Measurements from ENCODE around the gene ZNF512B.
"Not testable (repeated sequence)": the region's sequence is repeated elsewhere in the genome, so short reads cannot be mapped to it uniquely, and the experiment has no call there.

ZNF512B gene

GRCh38 chr20:63969838-63970713 lies at the start of gene ZNF512B:
ZNF512B (minus strand) TSS chr20:63969930; CDS start chr20:63967950, 1,980 bp downstream.
- DNase-seq: peak; percentile 28 to 60

- peak in 1 of 2 experiments; percentile 20 for DNase-seq
These were observed 45.9 kb upstream of the ZNF512B start for GRCh38 chr20:64015635-64016034.

- DNase-seq: not testable (repeated sequence)
These were observed 42.8 kb upstream of the ZNF512B start for GRCh38 chr20:64012385-64013154.

- DNase-seq: no peak
These were observed 41.6 kb upstream of the ZNF512B start for GRCh38 chr20:64011366-64011779.

- DNase-seq: no peak
These were observed 41.0 kb upstream of the ZNF512B start for GRCh38 chr20:64010711-64011237.

GRCh38 chr20:64009811-64010387 lies 40.2 kb upstream of the ZNF512B start:
- no peak for DNase-seq

- DNase-seq: no peak
These were observed 37.2 kb upstream of the ZNF512B start for GRCh38 chr20:64006902-64007301.

- DNase-seq: no peak
These were observed 36.8 kb upstream of the ZNF512B start for GRCh38 chr20:64006490-64006889.

- no peak for DNase-seq
These were observed 35.7 kb upstream of the ZNF512B start for GRCh38 chr20:64005394-64005793.

- no peak for DNase-seq
These were observed 34.4 kb upstream of the ZNF512B start for GRCh38 chr20:64003960-64004725.

- no peak for DNase-seq
These were observed 31.9 kb upstream of the ZNF512B start for GRCh38 chr20:64001607-64002011.

GRCh38 chr20:64000906-64001305 lies 31.2 kb upstream of the ZNF512B start:
- no peak for DNase-seq

- no peak for DNase-seq
These were observed 13.2 kb upstream of the ZNF512B start for GRCh38 chr20:63982937-63983336.

GRCh38 chr20:63980806-63981728 lies 11.3 kb upstream of the ZNF512B start, which contains the start of gene PRPF6:
PRPF6 (plus strand) TSS chr20:63981132; CDS start chr20:63981246, 114 bp downstream.
- peak; percentile 94 to 96 for DNase-seq

- no peak for DNase-seq
These were observed 10.6 kb upstream of the ZNF512B start for GRCh38 chr20:63980317-63980805.

GRCh38 chr20:63979557-63980316 lies 10.0 kb upstream of the ZNF512B start, which contains the start of gene SAMD10:
SAMD10 (minus strand) TSS chr20:63979642; CDS start chr20:63979467, 175 bp downstream.
- peak; percentile 30 to 64 for DNase-seq

- DNase-seq: no peak
These were observed 9.5 kb upstream of the ZNF512B start for GRCh38 chr20:63979229-63979556.

- DNase-seq: peak in 1 of 2 experiments; percentile 60
These were observed 8.8 kb upstream of the ZNF512B start for GRCh38 chr20:63978319-63979228.

- DNase-seq: no peak
These were observed 8.1 kb upstream of the ZNF512B start for GRCh38 chr20:63977739-63978276.

Measured in NCI-H524 (cell line).